Muscle of leg (tissue), 16 donors: ENCODE measurements around the gene NUP98. TPM values are rescaled to one million over a fixed set of nuclear protein-coding genes. Genes with fewer than 3 reads are reported as not detected.
A peak's percentile ranks its signal among the peaks of the same experiment; 100 is the strongest.

ENCODE experiments used
- DNase-seq: peaks from one replicate; pipeline ENCODE4 v3.0.0; 2013
- H3K27ac ChIP-seq: one replicate; pipeline ENCODE4 v1.5.1; 2013; ENCODE audit warnings: mild to moderate bottlenecking, low read length, control low read depth
- H3K27me3 ChIP-seq: one replicate; pipeline ENCODE4 v1.6.1; 2013; ENCODE audit warnings: low read length; ENCODE audit not compliant: control insufficient read depth, insufficient read depth
- H3K36me3 ChIP-seq: one replicate; pipeline ENCODE4 v1.6.1; 2013; ENCODE audit warnings: low read length; ENCODE audit not compliant: control insufficient read depth, insufficient read depth
- H3K4me1 ChIP-seq: one replicate; pipeline ENCODE4 v1.6.1; 2013; ENCODE audit warnings: low read length; ENCODE audit not compliant: control insufficient read depth, insufficient read depth
- H3K4me3 ChIP-seq: one replicate; pipeline ENCODE4 v1.5.1; 2013; ENCODE audit warnings: low read length, control low read depth
- H3K9me3 ChIP-seq: replicated peaks from 2 replicates; pipeline ENCODE4 v1.6.1; 2013; ENCODE audit warnings: low read depth, low read length; ENCODE audit not compliant: control insufficient read depth
- WGBS: methylation state at CpG from one replicate; pipeline ENCODE4 v1.1.5; 2013; ENCODE audit warnings: missing lambda C conversion rate; ENCODE audit not compliant: insufficient coverage; 5-methylcytosine and 5-hydroxymethylcytosine counted together
- long read RNA-seq, 11 donors: transcript quantifications; one replicate each; lab custom pipeline, GENCODE V29; 2026
- polyA plus RNA-seq, 8 donors: library from polyadenylated mRNA; unstranded; fragments of 120-200 nt; gene quantifications; one replicate each; pipeline versions ENCODE4 v1.2.1 to v1.2.3, GENCODE V29; 2013; ENCODE audit warnings: inconsistent platforms in 1 of 8, low replicate concordance in 1 of 8; ENCODE audit not compliant: insufficient read length in 8 of 8, insufficient read depth in 1 of 8
- total RNA-seq: library from RNA; stranded (reverse); fragments of 120-200 nt; gene quantifications from one replicate; pipeline ENCODE4 v1.2.4, GENCODE V29; 2013

NUP98 gene
- total RNA-seq: 41.1 TPM
- 10 to 100 TPM; 36.9 to 44.6 (median 40.0) TPM for polyA plus RNA-seq
- long read RNA-seq, donor 1, partial matches to known transcripts: 0 of 1 reads
- long read RNA-seq, donor 1, other reads (novel, unspliced or antisense): 0 of 1 reads
- long read RNA-seq, donor 2, partial matches to known transcripts: 0 of 1 reads
- long read RNA-seq, donor 2, other reads (novel, unspliced or antisense): 0 of 1 reads
- long read RNA-seq, donor 3, partial matches to known transcripts: 11 of 11 reads
- long read RNA-seq, donor 3, other reads (novel, unspliced or antisense): 0 of 11 reads
- long read RNA-seq, donor 4, partial matches to known transcripts: 0 of 2 reads
- long read RNA-seq, donor 4, other reads (novel, unspliced or antisense): 0 of 2 reads
- long read RNA-seq, donor 5, partial matches to known transcripts: 16 of 17 reads
- long read RNA-seq, donor 5, other reads (novel, unspliced or antisense): 0 of 17 reads
- long read RNA-seq, donor 6, partial matches to known transcripts: 6 of 8 reads
- long read RNA-seq, donor 6, other reads (novel, unspliced or antisense): 0 of 8 reads
- long read RNA-seq, donor 7: 0 reads
- long read RNA-seq, donor 8, partial matches to known transcripts: 7 of 7 reads
- long read RNA-seq, donor 8, other reads (novel, unspliced or antisense): 0 of 7 reads
- long read RNA-seq, donor 9: 0 reads
- long read RNA-seq, donor 10, partial matches to known transcripts: 13 of 16 reads
- long read RNA-seq, donor 10, other reads (novel, unspliced or antisense): 0 of 16 reads
- long read RNA-seq, donor 11: 0 reads

DNA sequence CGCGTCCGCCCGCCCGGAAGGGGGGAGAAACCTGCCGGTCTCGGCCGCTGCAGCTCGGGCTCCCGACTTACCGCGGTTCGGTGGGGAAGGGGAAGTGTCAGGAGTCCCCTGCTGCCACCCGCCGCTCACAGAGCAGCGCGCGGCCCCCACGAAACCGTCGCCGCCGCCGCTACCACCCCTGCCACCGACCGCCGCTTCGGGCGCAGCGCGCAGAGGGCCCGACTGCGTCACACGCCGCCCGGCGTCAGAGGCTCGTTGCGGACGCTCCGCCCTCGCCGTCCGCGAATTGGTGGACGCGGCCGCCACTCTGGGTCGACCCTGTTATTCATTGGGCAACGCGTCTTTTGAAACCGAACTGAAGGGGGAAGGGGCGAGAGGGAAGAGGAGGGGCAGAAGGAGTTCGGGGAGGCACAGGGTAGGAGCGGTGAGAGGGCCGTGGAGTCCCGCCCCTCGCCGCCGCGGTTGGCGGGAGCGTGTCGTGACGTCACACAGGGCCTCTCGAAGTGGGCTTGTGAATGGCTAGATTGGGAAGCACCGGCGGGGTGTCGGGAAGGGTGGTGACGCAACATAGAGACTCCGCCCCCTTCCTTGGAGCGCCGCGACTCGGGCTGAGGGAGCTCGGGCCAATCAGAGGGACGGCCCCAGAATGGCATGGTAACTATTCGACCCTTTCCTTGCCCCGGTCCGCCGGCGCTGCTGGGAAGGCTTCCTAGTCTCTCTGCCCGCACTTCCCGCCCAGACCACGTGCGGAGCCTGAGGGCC, at the start of gene NUP98:
TSS of gene NUP98 (minus strand) at position 226 of the 762 bp plus-strand sequence. CDS start 15,437 bp downstream, outside the sequence.
- under 1% methylated on average over 85 of the region's 86 CpGs for WGBS

DNA sequence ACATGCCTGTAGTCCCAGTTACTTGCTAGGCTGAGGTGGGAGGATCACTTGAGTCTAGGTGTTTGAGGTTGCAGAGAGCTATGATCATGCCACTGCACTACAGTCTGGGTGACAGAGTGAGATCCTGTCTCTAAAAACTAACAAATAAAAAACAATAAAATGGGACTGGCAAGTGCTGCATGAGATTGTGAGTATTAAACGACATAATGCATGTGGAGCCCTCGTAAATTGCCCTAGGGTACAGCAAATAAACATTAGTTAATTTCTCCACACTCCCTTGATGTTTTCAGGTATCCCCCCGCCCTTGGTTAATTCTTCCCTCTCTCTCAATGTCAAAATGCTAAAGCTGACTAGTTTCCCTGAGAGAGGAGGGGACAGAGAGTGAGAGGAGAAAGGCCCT, 48.3 kb upstream of the NUP98 start:
- no peak for DNase-seq
- WGBS: no CpG with 5 or more reads among the region's 3 CpGs
- no peaks in the 10 kb centered on the region for H3K27me3 ChIP-seq
- H3K36me3 ChIP-seq: no peaks in the 10 kb centered on the region
- no peaks in the 10 kb centered on the region for H3K9me3 ChIP-seq
- peaks cover 4% of the 10 kb centered on the region for H3K4me1 ChIP-seq
- H3K4me3 ChIP-seq: no peak overlapping the region
- H3K27ac ChIP-seq: no peak overlapping the region

More for the DNA sequence above, at the start of gene NUP98:
- H3K9me3 ChIP-seq: no peaks in the 10 kb centered on the region
- peak within 1 kb of the TSS; percentile 95 for H3K27ac ChIP-seq
- H3K27me3 ChIP-seq: no peaks in the 10 kb centered on the region
- DNase-seq: peak; percentile 100
- peaks cover 15% of the 10 kb centered on the region for H3K36me3 ChIP-seq
- H3K4me1 ChIP-seq: peaks cover 8% of the 10 kb centered on the region
- peak within 1 kb of the TSS; percentile 100 for H3K4me3 ChIP-seq

DNA sequence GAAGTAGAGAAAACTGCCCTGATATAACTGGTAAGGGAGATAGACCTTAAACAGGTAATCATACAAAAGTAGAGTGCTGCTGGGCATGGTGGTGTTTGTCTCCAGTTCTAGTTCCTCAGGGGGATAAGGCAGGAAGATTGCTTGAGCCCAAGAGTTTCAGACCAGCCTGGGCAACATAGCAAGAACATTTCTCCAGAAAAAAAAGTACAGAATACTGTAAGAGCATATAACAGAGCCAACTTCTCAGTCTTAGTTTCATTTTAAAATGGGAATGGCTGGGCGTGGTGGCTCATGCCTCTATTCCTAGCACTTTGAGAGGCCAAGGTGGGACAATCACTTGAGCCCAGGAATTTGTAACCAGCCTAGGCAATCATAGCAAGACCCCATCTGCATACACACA, 47.9 kb upstream of the NUP98 start:
- Histone ChIP-seq H3K36me3 (no peaks in the 10 kb centered on the region), H3K9me3 (no peaks in the 10 kb centered on the region), H3K4me3 (no peak overlapping the region), H3K27ac (no peak overlapping the region), H3K27me3 (no peaks in the 10 kb centered on the region), H3K4me1 (peaks cover 5% of the 10 kb centered on the region)
- 100% methylated on average over 1 of the region's 1 CpG for WGBS
- DNase-seq: no peak

DNA sequence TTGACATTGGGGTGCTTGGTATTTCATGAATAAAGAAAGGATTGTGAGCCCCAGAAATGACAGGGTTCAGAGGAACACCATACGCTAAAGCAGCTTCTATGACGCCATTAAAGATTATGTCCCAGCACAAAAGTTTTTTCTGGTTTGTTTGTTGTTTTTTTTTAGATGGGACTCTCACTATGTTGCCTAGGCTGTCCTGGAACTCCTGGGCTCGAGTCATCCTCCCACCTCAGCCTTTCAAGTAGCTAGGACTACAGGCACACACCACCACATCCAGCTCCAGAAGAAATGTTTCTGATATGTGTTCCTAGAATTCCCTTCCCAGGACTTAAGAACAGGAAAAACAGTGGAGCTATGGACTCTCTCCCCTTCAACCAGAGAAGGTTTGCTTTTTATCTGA, 46.0 kb upstream of the NUP98 start:
- no CpG with 5 or more reads among the region's 3 CpGs for WGBS
- Histone ChIP-seq H3K4me3 (no peak overlapping the region), H3K9me3 (no peaks in the 10 kb centered on the region), H3K36me3 (peaks cover 2% of the 10 kb centered on the region), H3K4me1 (peaks cover 18% of the 10 kb centered on the region), H3K27me3 (no peaks in the 10 kb centered on the region), H3K27ac (no peak overlapping the region)
- no peak for DNase-seq

DNA sequence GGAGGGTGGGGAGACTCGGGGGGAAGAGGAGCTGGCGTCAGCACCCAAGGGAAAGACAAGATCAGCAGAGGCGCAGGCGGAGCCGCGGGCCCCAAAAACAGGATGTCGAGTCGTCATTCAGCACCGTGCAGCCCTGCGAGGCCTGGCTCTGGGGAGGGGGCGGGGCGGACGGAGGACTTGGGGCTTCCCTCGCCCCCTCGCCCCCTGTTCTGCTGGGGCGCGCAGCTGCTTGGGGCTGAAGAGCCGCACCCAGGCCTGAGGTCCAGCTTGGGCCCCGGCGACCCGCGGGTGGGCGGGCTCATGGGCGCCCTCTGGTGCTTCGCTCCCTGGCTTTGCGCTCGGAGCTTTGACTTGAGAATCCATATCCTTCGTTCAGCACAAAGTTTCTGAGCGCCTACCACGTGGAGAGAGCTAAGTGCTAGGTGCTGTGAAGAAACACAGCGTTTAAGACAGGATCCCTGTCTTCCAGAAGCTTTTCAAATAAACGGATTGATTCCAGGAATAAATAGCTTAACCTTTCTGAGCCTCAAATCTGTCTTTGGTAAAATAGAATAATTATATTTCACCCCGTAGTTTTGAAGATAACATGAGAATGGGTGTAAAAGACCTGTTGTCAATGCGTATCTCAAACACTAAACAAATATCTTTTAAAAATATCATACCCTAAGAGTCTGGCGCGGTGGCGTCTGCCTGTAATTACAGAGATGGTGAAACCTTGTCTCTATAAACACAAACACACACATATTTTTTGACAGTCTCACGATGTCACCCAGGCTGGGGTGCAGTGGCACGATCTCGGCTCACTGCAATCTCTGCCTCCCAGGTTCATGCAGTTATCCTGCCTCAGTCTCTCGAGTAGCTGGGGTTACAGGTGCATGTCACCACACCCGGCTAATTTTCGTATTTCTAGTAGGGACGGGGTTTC, 44.3 kb upstream of the NUP98 start:
- peak overlapping the region; percentile 96 for H3K27ac ChIP-seq

DNA sequence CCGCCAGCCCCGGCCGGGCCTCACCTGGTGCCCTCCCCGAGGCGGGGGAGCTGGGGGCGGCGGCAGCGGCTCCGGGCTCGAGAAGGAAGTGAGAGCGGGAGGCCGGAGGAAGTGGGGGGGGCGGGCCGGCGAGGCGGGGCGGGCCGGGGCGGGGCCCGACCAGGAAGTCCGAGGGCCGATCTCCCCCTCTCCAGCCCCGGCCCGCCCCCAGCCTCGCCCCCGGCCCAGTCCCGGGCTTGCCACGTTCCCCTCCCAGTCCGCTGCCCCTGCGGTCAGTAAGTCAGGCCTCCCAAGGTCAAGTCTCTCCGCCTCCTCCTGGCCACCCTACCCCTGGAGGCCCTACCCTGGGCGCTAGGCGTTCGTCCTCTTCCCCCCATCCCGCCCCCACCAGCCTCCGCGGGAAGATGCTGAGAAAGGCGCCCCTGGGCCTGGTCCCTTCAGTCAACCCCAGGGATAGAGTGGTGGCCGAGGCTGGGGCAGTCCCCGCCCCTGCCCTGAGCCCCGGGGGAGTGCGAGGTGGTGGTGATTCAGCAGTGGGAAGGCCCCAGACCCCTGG, 43.6 kb upstream of the NUP98 start, which contains the start of gene RHOG:
TSS of gene RHOG (minus strand) at position 90 of the 556 bp plus-strand sequence. CDS start 12,821 bp downstream, outside the sequence.
- 2% methylated on average over 15 of the region's 42 CpGs for WGBS

More for the DNA sequence above, 44.3 kb upstream of the NUP98 start:
- 15% methylated on average over 31 of the region's 44 CpGs for WGBS
- H3K27me3 ChIP-seq: no peaks in the 10 kb centered on the region
- H3K36me3 ChIP-seq: peaks cover 10% of the 10 kb centered on the region
- peak; percentile 92 for DNase-seq
- H3K4me3 ChIP-seq: peak overlapping the region; percentile 78
- H3K4me1 ChIP-seq: peaks cover 29% of the 10 kb centered on the region
- H3K9me3 ChIP-seq: no peaks in the 10 kb centered on the region

DNA sequence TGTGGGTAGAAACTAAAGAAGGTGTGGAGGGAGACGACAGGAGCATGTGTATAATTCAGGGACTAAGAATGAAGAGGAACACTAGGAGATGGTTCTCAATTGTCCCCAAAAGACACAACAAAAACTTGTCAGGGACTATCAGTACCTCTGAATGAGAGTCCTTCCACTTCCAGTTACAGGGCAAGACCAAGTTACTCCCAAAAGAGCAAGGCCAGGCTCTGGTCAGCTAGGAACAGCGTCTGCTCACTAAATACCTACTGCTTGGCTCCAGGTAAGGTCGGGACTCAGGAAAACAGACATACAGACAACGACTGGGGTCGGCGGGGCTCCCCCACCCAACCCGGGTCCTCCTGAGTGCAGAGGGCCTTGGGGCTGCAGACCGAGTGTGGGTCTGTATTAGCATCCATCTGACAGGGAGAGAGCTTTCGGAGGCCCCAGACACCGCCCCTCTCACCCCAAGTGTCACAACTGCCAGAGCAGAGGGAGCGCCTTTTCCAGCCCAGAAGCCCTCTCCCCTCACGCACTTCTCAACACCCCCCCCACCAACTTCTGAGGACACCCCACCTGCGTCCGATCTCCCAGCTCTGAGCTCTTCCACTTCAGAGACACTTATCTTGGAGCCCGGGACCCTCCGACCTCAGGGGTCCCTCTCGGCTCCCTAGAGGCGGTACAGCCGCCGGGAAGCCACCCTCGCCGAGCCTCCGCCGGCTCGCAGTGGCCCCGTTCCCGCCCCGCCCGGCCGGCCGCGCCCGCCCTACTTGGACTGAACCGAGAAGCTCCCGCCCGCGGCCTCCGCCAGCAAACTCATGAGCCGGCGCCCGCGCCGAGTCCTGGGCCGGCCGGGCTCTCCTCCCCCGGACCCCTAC, 42.9 kb upstream of the NUP98 start:
- Histone ChIP-seq H3K4me1 (peaks cover 32% of the 10 kb centered on the region), H3K9me3 (no peaks in the 10 kb centered on the region), H3K36me3 (peaks cover 10% of the 10 kb centered on the region), H3K4me3 (peak overlapping the region; percentile 78), H3K27me3 (no peaks in the 10 kb centered on the region), H3K27ac (peak overlapping the region; percentile 86)
- DNase-seq: no peak
- under 1% methylated on average over 44 of the region's 46 CpGs for WGBS

More for the DNA sequence above, 43.6 kb upstream of the NUP98 start, which contains the start of gene RHOG:
- H3K36me3 ChIP-seq: peaks cover 10% of the 10 kb centered on the region
- peak within 1 kb of the TSS; percentile 96 for H3K27ac ChIP-seq
- H3K9me3 ChIP-seq: no peaks in the 10 kb centered on the region
- H3K27me3 ChIP-seq: no peaks in the 10 kb centered on the region
- H3K4me3 ChIP-seq: peak within 1 kb of the TSS; percentile 78
- H3K4me1 ChIP-seq: peaks cover 29% of the 10 kb centered on the region
- peak; percentile 93 for DNase-seq

DNA sequence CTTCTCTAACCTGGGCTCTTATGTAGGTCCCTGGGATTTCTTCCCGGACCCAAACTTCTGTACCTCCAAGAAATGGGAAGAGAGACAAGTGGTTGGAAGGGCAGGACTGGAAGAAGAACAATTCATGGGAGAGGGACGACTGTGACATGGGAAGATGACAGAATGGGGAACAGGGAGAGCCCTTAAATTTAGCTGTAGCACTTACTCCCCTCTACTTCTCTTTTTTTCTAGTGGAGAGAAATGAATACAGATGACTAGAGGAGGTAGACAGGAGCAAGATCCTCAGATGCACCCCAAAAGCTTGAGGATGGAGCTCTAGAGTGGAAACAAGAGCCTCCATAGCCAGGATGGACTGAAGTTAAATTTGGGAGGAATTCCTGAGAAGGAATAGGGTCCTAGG, 41.1 kb upstream of the NUP98 start:
- WGBS: no CpG with 5 or more reads among the region's 2 CpGs
- Histone ChIP-seq H3K36me3 (peaks cover 22% of the 10 kb centered on the region), H3K4me3 (no peak overlapping the region), H3K27me3 (no peaks in the 10 kb centered on the region), H3K9me3 (no peaks in the 10 kb centered on the region), H3K4me1 (peaks cover 36% of the 10 kb centered on the region), H3K27ac (no peak overlapping the region)
- DNase-seq: no peak
